IMR-90 (cell line): ENCODE data around the gene TSHZ3. TPM values are rescaled to one million over a fixed set of nuclear protein-coding genes. Genes with fewer than 3 reads are reported as not detected.

Experiments used
- ATAC-seq: fragments of 200-7000 bp; cut with Tn5 transposase; 2 replicates; pipeline ENCODE4 v1.9.1; 2020; ENCODE audit warnings: low read depth, mild to moderate bottlenecking, moderate library complexity
- BruUV-seq: library from RNA; stranded (reverse); fragments of 400-500 nt; replicated peaks from 2 replicates; lab custom pipeline; 2021; lab: Mats Ljungman, UMichigan
- CTCF ChIA-PET: fragments of 300-600 bp; formaldehyde crosslinking; extraction: SDS; loops from one replicate; lab custom pipeline; 2021; ENCODE audit warnings: antibody characterized with exemption; lab: Yijun Ruan, JAX
- POLR2A ChIA-PET: fragments of 300-600 bp; sonication (Branson Sonifier 250); formaldehyde crosslinking; loops from one replicate; lab custom pipeline; 2022; ENCODE audit warnings: antibody characterized with exemption; ENCODE audit not compliant: unreplicated experiment; lab: Charles Lee
- DNase-seq: peaks from one replicate; pipeline ENCODE4 v3.0.0; 2013
- H2AFZ ChIP-seq: replicated peaks from 2 replicates; pipeline ENCODE3; 2013; ENCODE audit warnings: low read length, mild to moderate bottlenecking; ENCODE audit not compliant: poor library complexity
- H2AK5ac ChIP-seq: 2 replicates; pipeline ENCODE4 v1.6.1; 2013; ENCODE audit warnings: low read depth, low read length, inconsistent platforms
- H2AK9ac ChIP-seq: replicated peaks from 2 replicates; pipeline ENCODE3; 2013; ENCODE audit warnings: mild to moderate bottlenecking, low read depth, low read length, moderate library complexity; ENCODE audit not compliant: poor library complexity
- H2BK120ac ChIP-seq: 2 replicates; pipeline ENCODE4 v1.6.1; 2013; ENCODE audit warnings: low read depth, low read length, inconsistent platforms
- H2BK15ac ChIP-seq: 3 replicates; pipeline ENCODE4 v1.6.1; 2013; ENCODE audit warnings: low read depth, low read length, inconsistent platforms
- H2BK20ac ChIP-seq: 2 replicates; pipeline ENCODE4 v1.6.1; 2013; ENCODE audit warnings: low read depth, mild to moderate bottlenecking, inconsistent platforms, low read length, moderate library complexity
- H2BK5ac ChIP-seq: 2 replicates; pipeline ENCODE4 v1.6.1; 2013; ENCODE audit warnings: mild to moderate bottlenecking, low read depth, low read length, inconsistent platforms; ENCODE audit not compliant: poor library complexity, severe bottlenecking
- H3K14ac ChIP-seq: replicated peaks from 2 replicates; pipeline ENCODE4 v1.6.1; 2013; ENCODE audit warnings: low read depth, low read length, inconsistent platforms
- H3K18ac ChIP-seq: 2 replicates; pipeline ENCODE4 v1.6.1; 2013; ENCODE audit warnings: low read depth, low read length, control low read depth
- H3K23ac ChIP-seq: 2 replicates; pipeline ENCODE4 v1.6.1; 2013; ENCODE audit warnings: low read depth, low read length, inconsistent platforms
- H3K27ac ChIP-seq: 2 replicates; pipeline ENCODE4 v1.5.1; 2013; ENCODE audit warnings: mild to moderate bottlenecking, control low read depth, low read length; ENCODE audit not compliant: insufficient read depth
- H3K27me3 ChIP-seq: 2 replicates; pipeline ENCODE4 v1.6.1; 2013; ENCODE audit warnings: low read length; ENCODE audit not compliant: control insufficient read depth, insufficient read depth
- H3K36me3 ChIP-seq: 2 replicates; pipeline ENCODE4 v1.6.1; 2013; ENCODE audit warnings: low read length, mixed read lengths; ENCODE audit not compliant: control insufficient read depth, insufficient read depth
- H3K4ac ChIP-seq: 2 replicates; pipeline ENCODE4 v1.6.1; 2013; ENCODE audit warnings: low read depth, low read length, inconsistent platforms
- H3K4me1 ChIP-seq: 2 replicates; pipeline ENCODE4 v1.6.1; 2013; ENCODE audit warnings: low read length, mixed read lengths; ENCODE audit not compliant: control insufficient read depth, insufficient read depth
- H3K4me2 ChIP-seq: 2 replicates; pipeline ENCODE4 v1.6.1; 2013; ENCODE audit warnings: low read depth, mild to moderate bottlenecking, control low read depth, low read length, moderate library complexity
- H3K4me3 ChIP-seq: 2 replicates; pipeline ENCODE4 v1.5.1; 2013; ENCODE audit warnings: low read depth, mild to moderate bottlenecking, control low read depth, low read length, moderate library complexity; ENCODE audit not compliant: insufficient read depth
- H3K56ac ChIP-seq: 2 replicates; pipeline ENCODE4 v1.6.1; 2013; ENCODE audit warnings: low read length, inconsistent platforms; ENCODE audit not compliant: insufficient read depth; ENCODE audit errors: extremely low read depth
- H3K79me1 ChIP-seq, 2 experiments: 2 replicates each; pipeline ENCODE4 v1.6.1; 2013; ENCODE audit warnings: low read length in 2 of 2, inconsistent platforms in 1 of 2, low read depth in 1 of 2
- H3K9ac ChIP-seq: 2 replicates; pipeline ENCODE4 v1.6.1; 2013; ENCODE audit warnings: low read depth, low read length, control low read depth
- H3K9me1 ChIP-seq: 2 replicates; pipeline ENCODE4 v1.6.1; 2013; ENCODE audit warnings: low read length, inconsistent platforms; ENCODE audit not compliant: insufficient read depth
- H3K9me3 ChIP-seq: 2 replicates; pipeline ENCODE4 v1.6.1; 2013; ENCODE audit warnings: low read length; ENCODE audit not compliant: control insufficient read depth, insufficient read depth
- H4K20me1 ChIP-seq: 2 replicates; pipeline ENCODE4 v1.6.1; 2013; ENCODE audit warnings: low read length, inconsistent platforms; ENCODE audit not compliant: insufficient read depth
- H4K5ac ChIP-seq: 2 replicates; pipeline ENCODE4 v1.6.1; 2013; ENCODE audit warnings: mild to moderate bottlenecking, low read depth, low read length, control low read depth
- H4K8ac ChIP-seq, 2 experiments: 2 replicates each; pipeline ENCODE4 v1.6.1; 2013; ENCODE audit warnings: low read depth in 2 of 2, low read length in 2 of 2, control low read depth in 1 of 2, inconsistent platforms in 1 of 2
- H4K91ac ChIP-seq: 2 replicates; pipeline ENCODE4 v1.6.1; 2013; ENCODE audit warnings: low read depth, low read length, inconsistent platforms; ENCODE audit not compliant: insufficient read depth
- BHLHE40 ChIP-seq: fragments of 150-350 bp; IDR thresholded peaks from 2 replicates; pipeline ENCODE4 v1.6.1; 2016; ENCODE audit warnings: mild to moderate bottlenecking, low read depth, low read length
- CEBPB ChIP-seq: IDR thresholded peaks from 2 replicates; pipeline ENCODE4 v1.6.1; 2012; ENCODE audit warnings: low read depth, low read length, improper control_type of control experiment
- CHD1 ChIP-seq: IDR thresholded peaks from 2 replicates; pipeline ENCODE4 v1.6.1; 2012; ENCODE audit warnings: low read depth, low read length, improper control_type of control experiment
- FOS ChIP-seq: fragments of 150-350 bp; IDR thresholded peaks from 2 replicates; pipeline ENCODE4 v1.6.1; 2016; ENCODE audit warnings: low read depth, low read length
- MAFK ChIP-seq: IDR thresholded peaks from 2 replicates; pipeline ENCODE4 v1.6.1; 2012; ENCODE audit warnings: low read depth, low read length, improper control_type of control experiment
- MAZ ChIP-seq: IDR thresholded peaks from 2 replicates; pipeline ENCODE4 v1.6.1; 2012; ENCODE audit warnings: low read depth, mild to moderate bottlenecking, low read length, improper control_type of control experiment, moderate library complexity, borderline replicate concordance
- MXI1 ChIP-seq: IDR thresholded peaks from 2 replicates; pipeline ENCODE4 v1.6.1; 2012; ENCODE audit warnings: low read depth, mild to moderate bottlenecking, low read length, moderate library complexity, borderline replicate concordance
- NFE2L2 ChIP-seq: fragments of 150-350 bp; IDR thresholded peaks from 2 replicates; pipeline ENCODE4 v1.6.1; 2016; ENCODE audit warnings: low read depth, mild to moderate bottlenecking, low read length
- POLR2A ChIP-seq: IDR thresholded peaks from 2 replicates; pipeline ENCODE4 v1.6.1; 2012; ENCODE audit warnings: mild to moderate bottlenecking, low read depth, low read length
- RAD21 ChIP-seq: IDR thresholded peaks from 2 replicates; pipeline ENCODE4 v1.6.1; 2012; ENCODE audit warnings: low read length, improper control_type of control experiment
- RCOR1 ChIP-seq: IDR thresholded peaks from 2 replicates; pipeline ENCODE4 v1.6.1; 2012; ENCODE audit warnings: mild to moderate bottlenecking, low read length, improper control_type of control experiment; ENCODE audit not compliant: insufficient replicate concordance
- RFX5 ChIP-seq: IDR thresholded peaks from 2 replicates; pipeline ENCODE4 v1.8.0; 2012; ENCODE audit warnings: low read depth, mild to moderate bottlenecking, low read length, moderate library complexity
- SMC3 ChIP-seq: fragments of 150-350 bp; IDR thresholded peaks from 2 replicates; pipeline ENCODE4 v1.6.1; 2016; ENCODE audit warnings: low read depth, mild to moderate bottlenecking, antibody characterized with exemption, low read length, moderate library complexity
- WGBS, 2 experiments: methylation state at CpG; one replicate each; pipeline versions ENCODE4 v1.1.5 to v1.1.7; 2013; ENCODE audit warnings: missing lambda C conversion rate in 2 of 2; ENCODE audit not compliant: insufficient read length in 1 of 2; ENCODE audit errors: extremely low coverage in 2 of 2; 5-methylcytosine and 5-hydroxymethylcytosine counted together
- dilution Hi-C: fragments of 300-500 bp; cut with HindIII; formaldehyde crosslinking; loops from one replicate; pipeline ENCODE4 v1.14.3; 2018; ENCODE audit warnings: low sequenced_read_pairs; ENCODE audit not compliant: unreplicated experiment
- in situ Hi-C: fragments of 300-500 bp; cut with MboI; formaldehyde crosslinking; loops from 3 replicates; pipeline ENCODE4 v1.14.3; 2019; ENCODE audit warnings: low sequenced_read_pairs, inconsistent platforms, mixed read lengths
- intact Hi-C: fragments of 100-400 bp; cut with micrococcal nuclease; formaldehyde crosslinking; loops from 2 replicates; pipeline ENCODE4 v1.10.0; 2022
- polyA plus RNA-seq, 3 experiments: library from polyadenylated mRNA; depleted of rRNA; stranded (reverse); fragments of >200 nt; gene quantifications; 2 replicates each; pipeline ENCODE4 v1.2.3, GENCODE V29; 2012; ENCODE audit warnings: low replicate concordance in 1 of 3
- total RNA-seq: library from RNA; depleted of rRNA; stranded (reverse); fragments of >200 nt; gene quantifications from 2 replicates; pipeline ENCODE4 v1.2.3, GENCODE V29; 2012
- TF ChIP-seq, protein P1 (sequence below): fragments of 150-350 bp; IDR thresholded peaks from 2 replicates; pipeline ENCODE4 v1.6.1; 2017; ENCODE audit warnings: mild to moderate bottlenecking, antibody characterized with exemption, low read length, low read depth
- TF ChIP-seq, protein P2 (sequence below): fragments of 150-350 bp; IDR thresholded peaks from 2 replicates; pipeline ENCODE4 v1.6.1; 2016; ENCODE audit warnings: low read depth, mild to moderate bottlenecking, low read length, moderate library complexity, borderline replicate concordance
- TF ChIP-seq, protein P3 (sequence below): conservative IDR thresholded peaks from 2 replicates; pipeline ENCODE4 v1.5.1; 2012; ENCODE audit warnings: mild to moderate bottlenecking, low read depth, low read length, improper control_type of control experiment

Gene TSHZ3
- total and polyA plus RNA-seq, 2 of the 4 experiments (the other 2 are of a cell fraction), result 8.1 to 13.0 TPM

DNA sequence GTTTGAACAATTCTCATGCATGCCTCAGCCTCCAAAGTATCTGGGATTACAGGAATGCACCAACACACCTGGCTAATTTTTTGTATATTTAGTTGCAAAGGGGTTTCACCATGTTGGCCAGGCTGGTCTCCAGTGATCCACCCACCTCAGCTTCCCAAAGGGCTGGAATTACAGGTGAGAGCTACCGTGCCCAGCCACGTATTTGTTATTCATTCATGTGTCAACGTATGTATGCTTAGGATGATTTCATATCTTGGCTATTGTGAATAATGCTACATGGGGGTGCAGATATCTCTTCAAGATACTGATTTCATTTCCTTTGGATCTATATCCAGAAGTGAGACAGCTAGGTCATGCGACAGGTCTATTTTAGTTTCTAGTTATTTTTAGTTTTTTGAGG is 113.4 kb downstream of the TSHZ3 start:
- in situ Hi-C loops, result no loop called here
- DNase-seq (no peak), ATAC-seq (no peak)
- H3K9me3 ChIP-seq, result peaks cover 2% of the 10 kb centered on the region; the same call in 1 of the 2 replicates
- H3K23ac ChIP-seq, result no peak overlapping the region
- H3K9me1 ChIP-seq, result no peaks in the 10 kb centered on the region
- dilution Hi-C loops, result no loop called here
- H3K4ac ChIP-seq, result 0 out of 2 replicates have a peak overlapping the region, but pooled peaks have one; percentile 29
- intact Hi-C loops, result no loop called here
- TF ChIP-seq SMC3, result no peak
- no peak for TF ChIP-seq RCOR1
- TF ChIP-seq, protein P1, sequence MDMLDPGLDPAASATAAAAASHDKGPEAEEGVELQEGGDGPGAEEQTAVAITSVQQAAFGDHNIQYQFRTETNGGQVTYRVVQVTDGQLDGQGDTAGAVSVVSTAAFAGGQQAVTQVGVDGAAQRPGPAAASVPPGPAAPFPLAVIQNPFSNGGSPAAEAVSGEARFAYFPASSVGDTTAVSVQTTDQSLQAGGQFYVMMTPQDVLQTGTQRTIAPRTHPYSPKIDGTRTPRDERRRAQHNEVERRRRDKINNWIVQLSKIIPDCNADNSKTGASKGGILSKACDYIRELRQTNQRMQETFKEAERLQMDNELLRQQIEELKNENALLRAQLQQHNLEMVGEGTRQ, result no peak
- TF ChIP-seq FOS, result no peak
- no peak for TF ChIP-seq MAFK
- no peak for TF ChIP-seq NFE2L2
- TF ChIP-seq POLR2A, result no peak
- no peak for TF ChIP-seq CHD1
- no peak for TF ChIP-seq CEBPB
- TF ChIP-seq RFX5, result no peak
- TF ChIP-seq MAZ, result no peak
- no peak for TF ChIP-seq RAD21
- TF ChIP-seq, protein P2, sequence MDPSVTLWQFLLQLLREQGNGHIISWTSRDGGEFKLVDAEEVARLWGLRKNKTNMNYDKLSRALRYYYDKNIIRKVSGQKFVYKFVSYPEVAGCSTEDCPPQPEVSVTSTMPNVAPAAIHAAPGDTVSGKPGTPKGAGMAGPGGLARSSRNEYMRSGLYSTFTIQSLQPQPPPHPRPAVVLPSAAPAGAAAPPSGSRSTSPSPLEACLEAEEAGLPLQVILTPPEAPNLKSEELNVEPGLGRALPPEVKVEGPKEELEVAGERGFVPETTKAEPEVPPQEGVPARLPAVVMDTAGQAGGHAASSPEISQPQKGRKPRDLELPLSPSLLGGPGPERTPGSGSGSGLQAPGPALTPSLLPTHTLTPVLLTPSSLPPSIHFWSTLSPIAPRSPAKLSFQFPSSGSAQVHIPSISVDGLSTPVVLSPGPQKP, result no peak
- TF ChIP-seq BHLHE40, result no peak
- TF ChIP-seq MXI1, result no peak
- TF ChIP-seq, protein P3, sequence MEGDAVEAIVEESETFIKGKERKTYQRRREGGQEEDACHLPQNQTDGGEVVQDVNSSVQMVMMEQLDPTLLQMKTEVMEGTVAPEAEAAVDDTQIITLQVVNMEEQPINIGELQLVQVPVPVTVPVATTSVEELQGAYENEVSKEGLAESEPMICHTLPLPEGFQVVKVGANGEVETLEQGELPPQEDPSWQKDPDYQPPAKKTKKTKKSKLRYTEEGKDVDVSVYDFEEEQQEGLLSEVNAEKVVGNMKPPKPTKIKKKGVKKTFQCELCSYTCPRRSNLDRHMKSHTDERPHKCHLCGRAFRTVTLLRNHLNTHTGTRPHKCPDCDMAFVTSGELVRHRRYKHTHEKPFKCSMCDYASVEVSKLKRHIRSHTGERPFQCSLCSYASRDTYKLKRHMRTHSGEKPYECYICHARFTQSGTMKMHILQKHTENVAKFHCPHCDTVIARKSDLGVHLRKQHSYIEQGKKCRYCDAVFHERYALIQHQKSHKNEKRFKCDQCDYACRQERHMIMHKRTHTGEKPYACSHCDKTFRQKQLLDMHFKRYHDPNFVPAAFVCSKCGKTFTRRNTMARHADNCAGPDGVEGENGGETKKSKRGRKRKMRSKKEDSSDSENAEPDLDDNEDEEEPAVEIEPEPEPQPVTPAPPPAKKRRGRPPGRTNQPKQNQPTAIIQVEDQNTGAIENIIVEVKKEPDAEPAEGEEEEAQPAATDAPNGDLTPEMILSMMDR, result no peak
- no peak overlapping the region for H3K4me2 ChIP-seq
- H3K9ac ChIP-seq, result no peak overlapping the region
- H3K18ac ChIP-seq, result no peak overlapping the region
- H2BK5ac ChIP-seq, result no peak overlapping the region
- no peak overlapping the region for H2BK120ac ChIP-seq
- no peak overlapping the region for H4K8ac ChIP-seq
- ChIA-PET POLR2A (no interaction called here), CTCF (no interaction called here)
- no peak overlapping the region for H3K56ac ChIP-seq
- H3K27me3 ChIP-seq, result no peaks in the 10 kb centered on the region
- H3K4me3 ChIP-seq, result no peak overlapping the region
- no peak overlapping the region for H2AK9ac ChIP-seq
- BruUV-seq, result no TSS peak
- H2BK15ac ChIP-seq, result no peak overlapping the region
- H2BK20ac ChIP-seq, result no peak overlapping the region
- WGBS, 2 experiments, result no CpG with 5 or more reads among the region's 4 CpGs
- H3K79me1 ChIP-seq, result no peaks in the 10 kb centered on the region
- no peak overlapping the region for H2AFZ ChIP-seq
- no peak overlapping the region for H4K5ac ChIP-seq
- H3K27ac ChIP-seq, result no peak overlapping the region
- H4K91ac ChIP-seq, result no peak overlapping the region
- no peak overlapping the region for H2AK5ac ChIP-seq
- H3K4me1 ChIP-seq, result peaks cover 9% of the 10 kb centered on the region
- no peak overlapping the region for H3K14ac ChIP-seq
- H4K20me1 ChIP-seq, result no peaks in the 10 kb centered on the region
- H3K36me3 ChIP-seq, result no peaks in the 10 kb centered on the region
